Liver (tissue), 9 donors: ENCODE data around the gene FMN1. TPM values are rescaled to one million over a fixed set of nuclear protein-coding genes. Genes with fewer than 3 reads are reported as not detected.

ENCODE experiments used
- DNase-seq: peaks from one replicate; pipeline ENCODE4 v3.0.0-alpha.2; 2017; ENCODE audit warnings: low spot score
- H3K27ac ChIP-seq, 2 donors: one replicate each; pipeline ENCODE4 v1.7.0; 2013; ENCODE audit warnings: inconsistent platforms in 2 of 2, low read length in 2 of 2, control low read depth in 1 of 2, low read depth in 1 of 2, mild to moderate bottlenecking in 1 of 2
- H3K27me3 ChIP-seq, 4 donors: one replicate each; pipeline versions ENCODE4 v1.6.1 to v1.7.0; 2013; ENCODE audit warnings: low read length in 3 of 4, inconsistent platforms in 1 of 4, mild to moderate bottlenecking in 1 of 4, moderate library complexity in 1 of 4; ENCODE audit not compliant: control insufficient read depth in 4 of 4, insufficient read depth in 4 of 4
- H3K36me3 ChIP-seq, 4 donors: one replicate each; pipeline versions ENCODE4 v1.6.1 to v1.7.0; 2013; ENCODE audit warnings: low read length in 3 of 4, mild to moderate bottlenecking in 3 of 4, low read depth in 1 of 4, moderate library complexity in 1 of 4; ENCODE audit not compliant: control insufficient read depth in 4 of 4, insufficient read depth in 3 of 4
- H3K4me1 ChIP-seq, 4 donors: one replicate each; pipeline versions ENCODE4 v1.6.1 to v1.7.0; 2013; ENCODE audit warnings: low read length in 3 of 4, mild to moderate bottlenecking in 3 of 4, moderate library complexity in 1 of 4; ENCODE audit not compliant: control insufficient read depth in 4 of 4, insufficient read depth in 4 of 4
- H3K4me3 ChIP-seq, 3 donors: one replicate each; pipeline versions ENCODE4 v1.6.1 to v1.7.0; 2013; ENCODE audit warnings: low read length in 3 of 3, control low read depth in 1 of 3, low read depth in 1 of 3, mild to moderate bottlenecking in 1 of 3
- H3K9ac ChIP-seq, 2 donors: one replicate each; pipeline ENCODE4 v1.7.0; 2013; ENCODE audit warnings: low read length in 2 of 2, mild to moderate bottlenecking in 2 of 2, moderate library complexity in 2 of 2, control low read depth in 1 of 2, low read depth in 1 of 2
- H3K9me3 ChIP-seq, 4 donors: one replicate each; pipeline versions ENCODE4 v1.6.1 to v1.7.0; 2013; ENCODE audit warnings: low read length in 3 of 4; ENCODE audit not compliant: control insufficient read depth in 4 of 4
- CTCF ChIP-seq: fragments of 150-350 bp; IDR thresholded peaks from 2 replicates; pipeline ENCODE4 v1.5.1; 2017; ENCODE audit warnings: improper control_type of control experiment, low read depth, low read length; ENCODE audit not compliant: missing input control
- EGR1 ChIP-seq, 2 donors: IDR thresholded peaks; 2 replicates each; pipeline ENCODE4 v1.6.1; 2016 to 2018; ENCODE audit warnings: antibody characterized with exemption in 2 of 2, low read depth in 2 of 2
- FOXA2 ChIP-seq: IDR thresholded peaks from 2 replicates; pipeline ENCODE4 v1.6.1; 2016; ENCODE audit warnings: antibody characterized with exemption
- GABPA ChIP-seq, 2 donors: IDR thresholded peaks in 1 of 2; conservative IDR thresholded peaks in 1 of 2; 2 replicates each; pipeline ENCODE4 v1.6.1; 2016; ENCODE audit warnings: antibody characterized with exemption in 2 of 2, mild to moderate bottlenecking in 1 of 2, moderate library complexity in 1 of 2
- RAD21 ChIP-seq, 2 donors: IDR thresholded peaks; 2 replicates each; pipeline ENCODE4 v1.6.1; 2016; ENCODE audit warnings: antibody characterized with exemption in 2 of 2, mild to moderate bottlenecking in 2 of 2
- RXRA ChIP-seq, 2 donors: IDR thresholded peaks; 2 replicates each; pipeline ENCODE4 v1.6.1; 2017 to 2018; ENCODE audit warnings: antibody characterized with exemption in 2 of 2, mild to moderate bottlenecking in 1 of 2
- TAF1 ChIP-seq: conservative IDR thresholded peaks from 2 replicates; pipeline ENCODE4 v1.6.1; 2016; ENCODE audit warnings: antibody characterized with exemption, mild to moderate bottlenecking
- YY1 ChIP-seq: IDR thresholded peaks from 2 replicates; pipeline ENCODE4 v1.6.1; 2016; ENCODE audit warnings: antibody characterized with exemption, mild to moderate bottlenecking
- ZBTB33 ChIP-seq: IDR thresholded peaks from 2 replicates; pipeline ENCODE4 v1.6.1; 2016; ENCODE audit warnings: antibody characterized with exemption
- WGBS: extraction: QIAGEN DNeasy Blood & Tissue Kit; methylation state at CpG from one replicate; pipeline ENCODE4 v1.1.7; 2013; 5-methylcytosine and 5-hydroxymethylcytosine counted together
- polyA plus RNA-seq, 2 donors: library from polyadenylated mRNA; stranded (reverse) in 1 of 2; unstranded in 1 of 2; fragments of 200-250 nt in 1 of 2; fragments of >200 nt in 1 of 2; fragmentation: Nextera tagmentation in 1 of 2; extraction: Ambion mirVana in 1 of 2; gene quantifications; one replicate each; pipeline versions ENCODE4 v1.2.1 to v1.2.3, GENCODE V29; 2013 to 2015
- total RNA-seq, 2 donors: library from RNA; depleted of rRNA; stranded (reverse); fragments of >200 nt; gene quantifications; one replicate each; pipeline ENCODE4 v1.2.3, GENCODE V29; 2014
- donor health status: healthy.
- donor health status: healthy.
- donor health status: healthy.
- donor health status: healthy.
- donor health status: healthy.

FMN1 gene
- total and polyA plus RNA-seq, 4 donors, result 0.21 to 5.4 (median 0.53) TPM

- DNase-seq, result no peak
- H3K36me3 ChIP-seq, result no peaks in the 10 kb centered on the region
- no peak overlapping the region for H3K4me3 ChIP-seq
- no peak overlapping the region for H3K27ac ChIP-seq
- TF ChIP-seq RAD21 (IDR thresholded peaks at IDR 0.05) (no peak), CTCF (no peak)
- H3K27me3 ChIP-seq, result no peaks in the 10 kb centered on the region
- no peak overlapping the region for H3K9ac ChIP-seq
- no peaks in the 10 kb centered on the region for H3K4me1 ChIP-seq
- no peaks in the 10 kb centered on the region for H3K9me3 ChIP-seq
- 80% methylated on average over 4 of the region's 4 CpGs for WGBS
These were observed 257.5 kb downstream of the FMN1 start for GRCh38 chr15:32936976-32937375.

- Histone ChIP-seq H3K4me3 (no peak overlapping the region), H3K27ac (no peak overlapping the region), H3K9me3 (no peaks in the 10 kb centered on the region), H3K4me1 (no peaks in the 10 kb centered on the region), H3K27me3 (no peaks in the 10 kb centered on the region), H3K36me3 (no peaks in the 10 kb centered on the region), H3K9ac (no peak overlapping the region)
- WGBS, result 16% methylated on average over 1 of the region's 1 CpG
- TF ChIP-seq RAD21 (IDR thresholded peaks at IDR 0.05) (peak; percentile 80 to 86), YY1 (no peak), CTCF (peak; percentile 78), EGR1 (IDR thresholded peaks at IDR 0.05; ENCODE audit: low read depth in 2 of 2) (no peak)
- DNase-seq, result no peak
These were observed 258.1 kb downstream of the FMN1 start for GRCh38 chr15:32936283-32936918.

- no peaks in the 10 kb centered on the region for H3K27me3 ChIP-seq
- H3K4me3 ChIP-seq, result no peak overlapping the region
- WGBS, result 96% methylated on average over 5 of the region's 5 CpGs
- no peak for DNase-seq
- TF ChIP-seq FOXA2 (no peak), EGR1 (IDR thresholded peaks at IDR 0.05; ENCODE audit: low read depth in 2 of 2) (no peak), TAF1 (no peak), RXRA (IDR thresholded peaks at IDR 0.05) (no peak), GABPA (IDR thresholded peaks at IDR 0.05 in 1 of 2, conservative IDR thresholded peaks at IDR 0.05 in 1 of 2) (no peak), ZBTB33 (no peak)
- H3K9ac ChIP-seq, result no peak overlapping the region
- no peaks in the 10 kb centered on the region for H3K36me3 ChIP-seq
- H3K4me1 ChIP-seq, result no peaks in the 10 kb centered on the region
- H3K9me3 ChIP-seq, result no peaks in the 10 kb centered on the region
- no peak overlapping the region for H3K27ac ChIP-seq
These were observed 259.4 kb downstream of the FMN1 start for GRCh38 chr15:32935139-32935538.
